Calu3 (cell line): ENCODE results near the gene COL26A1. TPM values are rescaled to one million over a fixed set of nuclear protein-coding genes. Genes with fewer than 3 reads are reported as not detected.

Source experiments
- BruUV-seq: library from RNA; stranded (reverse); fragments of 400-500 nt; replicated peaks from 2 replicates; lab custom pipeline; 2021; lab: Mats Ljungman, UMichigan
- CTCF ChIA-PET: fragments of 300-600 bp; sonication (Branson Sonifier 250); formaldehyde crosslinking; loops from one replicate; lab custom pipeline; 2022; ENCODE audit warnings: antibody characterized with exemption; lab: Charles Lee
- DNase-seq: peaks from one replicate; pipeline ENCODE4 v3.0.0; 2022
- H3K27ac Mint-ChIP-seq: one replicate; pipeline ENCODE4 v1.8.0; 2022; ENCODE audit warnings: mixed read lengths; ENCODE audit not compliant: unreplicated experiment
- H3K27me3 Mint-ChIP-seq: one replicate; pipeline ENCODE4 v1.8.0; 2022; ENCODE audit warnings: mixed read lengths; ENCODE audit not compliant: unreplicated experiment
- H3K36me3 Mint-ChIP-seq: one replicate; pipeline ENCODE4 v1.8.0; 2022; ENCODE audit warnings: mild to moderate bottlenecking, moderate library complexity, mixed read lengths; ENCODE audit not compliant: insufficient read depth, unreplicated experiment
- H3K4me1 Mint-ChIP-seq: one replicate; pipeline ENCODE4 v1.8.0; 2022; ENCODE audit warnings: mild to moderate bottlenecking, low read depth, mixed read lengths; ENCODE audit not compliant: unreplicated experiment
- H3K4me3 Mint-ChIP-seq: one replicate; pipeline ENCODE4 v1.8.0; 2022; ENCODE audit warnings: mild to moderate bottlenecking, low read depth, moderate library complexity, mixed read lengths; ENCODE audit not compliant: unreplicated experiment
- H3K9me3 Mint-ChIP-seq: one replicate; pipeline ENCODE4 v1.8.0; 2022; ENCODE audit warnings: low read depth, mixed read lengths; ENCODE audit not compliant: unreplicated experiment
- CTCF ChIP-seq: fragments of 200-600 bp; IDR thresholded peaks from one replicate; pipeline ENCODE4 v1.8.0; 2022; ENCODE audit warnings: antibody characterized with exemption; ENCODE audit not compliant: unreplicated experiment
- intact Hi-C: fragments of 100-400 bp; cut with micrococcal nuclease; formaldehyde crosslinking; loops from one replicate; pipeline ENCODE4 v1.10.0; 2022; ENCODE audit not compliant: unreplicated experiment
- total RNA-seq: library from RNA; stranded (reverse); gene quantifications from 2 replicates; pipeline ENCODE4 v1.2.3, GENCODE V29; 2022

Gene COL26A1
- total RNA-seq, 1 experiment from 2014 or later, result not detected

- Mint-ChIP-seq H3K9me3 (no peaks in the 10 kb centered on the region), H3K36me3 (no peaks in the 10 kb centered on the region), H3K27ac (no peak overlapping the region), H3K27me3 (peaks cover 25% of the 10 kb centered on the region), H3K4me1 (no peaks in the 10 kb centered on the region), H3K4me3 (no peak overlapping the region)
- intact Hi-C loops, result no loop called here
- TF ChIP-seq CTCF, result no peak
- CTCF ChIA-PET, result no interaction called here
- BruUV-seq, result no TSS peak
- no peak for DNase-seq
Observed at GRCh38 chr7:101522021-101522420, 159.3 kb downstream of the COL26A1 start.

- H3K27ac Mint-ChIP-seq, result no peak overlapping the region
- H3K4me3 Mint-ChIP-seq, result no peak overlapping the region
- DNase-seq, result no peak
- no TSS peak for BruUV-seq
- peaks cover 36% of the 10 kb centered on the region for H3K27me3 Mint-ChIP-seq
- no peaks in the 10 kb centered on the region for H3K36me3 Mint-ChIP-seq
- H3K9me3 Mint-ChIP-seq, result no peaks in the 10 kb centered on the region
- CTCF ChIA-PET, result no interaction called here
- intact Hi-C loops, result no loop called here
- H3K4me1 Mint-ChIP-seq, result no peaks in the 10 kb centered on the region
- TF ChIP-seq CTCF, result no peak
Observed at GRCh38 chr7:101527844-101528667, 165.4 kb downstream of the COL26A1 start.

- Mint-ChIP-seq H3K27me3 (peaks cover 47% of the 10 kb centered on the region), H3K4me1 (no peaks in the 10 kb centered on the region), H3K27ac (no peak overlapping the region), H3K36me3 (no peaks in the 10 kb centered on the region), H3K4me3 (no peak overlapping the region), H3K9me3 (no peaks in the 10 kb centered on the region)
- CTCF ChIA-PET, result no interaction called here
- BruUV-seq, result no TSS peak
- intact Hi-C loops, result no loop called here
- TF ChIP-seq CTCF, result no peak
- DNase-seq, result no peak
Observed at GRCh38 chr7:101529560-101529959, 166.9 kb downstream of the COL26A1 start.

- Mint-ChIP-seq H3K4me3 (no peak overlapping the region), H3K27ac (no peak overlapping the region), H3K4me1 (no peaks in the 10 kb centered on the region), H3K27me3 (peaks cover 54% of the 10 kb centered on the region), H3K9me3 (no peaks in the 10 kb centered on the region), H3K36me3 (no peaks in the 10 kb centered on the region)
- intact Hi-C loops, result no loop called here
- TF ChIP-seq CTCF, result no peak
- no peak for DNase-seq
- BruUV-seq, result no TSS peak
- CTCF ChIA-PET, result no interaction called here
Observed at GRCh38 chr7:101531726-101532357, 169.2 kb downstream of the COL26A1 start.
